ENCODE results near the gene CAST.

DNA sequence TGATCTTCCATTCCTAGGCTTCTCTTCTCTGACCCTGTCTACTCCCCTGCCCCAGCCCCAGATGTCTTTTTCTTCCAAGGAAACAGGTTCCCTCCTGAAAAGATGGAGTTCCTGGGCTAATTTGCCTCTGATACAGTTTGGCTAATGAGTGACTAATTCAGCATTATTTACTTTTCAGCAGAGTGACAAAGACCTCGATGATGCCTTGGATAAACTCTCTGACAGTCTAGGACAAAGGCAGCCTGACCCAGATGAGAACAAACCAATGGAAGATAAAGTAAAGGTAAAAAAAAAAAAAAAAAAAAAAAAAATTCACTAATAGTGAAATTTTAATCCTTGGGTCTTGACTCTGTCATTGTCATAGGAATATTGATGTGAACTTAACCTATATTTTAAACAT is 102.9 kb downstream of the CAST start:
- TF ChIP-seq, protein P1, sequence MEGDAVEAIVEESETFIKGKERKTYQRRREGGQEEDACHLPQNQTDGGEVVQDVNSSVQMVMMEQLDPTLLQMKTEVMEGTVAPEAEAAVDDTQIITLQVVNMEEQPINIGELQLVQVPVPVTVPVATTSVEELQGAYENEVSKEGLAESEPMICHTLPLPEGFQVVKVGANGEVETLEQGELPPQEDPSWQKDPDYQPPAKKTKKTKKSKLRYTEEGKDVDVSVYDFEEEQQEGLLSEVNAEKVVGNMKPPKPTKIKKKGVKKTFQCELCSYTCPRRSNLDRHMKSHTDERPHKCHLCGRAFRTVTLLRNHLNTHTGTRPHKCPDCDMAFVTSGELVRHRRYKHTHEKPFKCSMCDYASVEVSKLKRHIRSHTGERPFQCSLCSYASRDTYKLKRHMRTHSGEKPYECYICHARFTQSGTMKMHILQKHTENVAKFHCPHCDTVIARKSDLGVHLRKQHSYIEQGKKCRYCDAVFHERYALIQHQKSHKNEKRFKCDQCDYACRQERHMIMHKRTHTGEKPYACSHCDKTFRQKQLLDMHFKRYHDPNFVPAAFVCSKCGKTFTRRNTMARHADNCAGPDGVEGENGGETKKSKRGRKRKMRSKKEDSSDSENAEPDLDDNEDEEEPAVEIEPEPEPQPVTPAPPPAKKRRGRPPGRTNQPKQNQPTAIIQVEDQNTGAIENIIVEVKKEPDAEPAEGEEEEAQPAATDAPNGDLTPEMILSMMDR (IDR thresholded peaks at IDR 0.05; ENCODE audit: insufficient read depth, low read depth, low read length) = no peak
- TF ChIP-seq EZH2 (IDR thresholded peaks at IDR 0.05; ENCODE audit: insufficient read depth, low read length) = no peak

All from astrocyte (in vitro differentiated cells and primary cell).